NCI-H146 treated with DMSO at 0.1 percent for 48 hours (cell line): ENCODE measurements around the gene LCN15.
"Not testable (repeated sequence)": the region's sequence is repeated elsewhere in the genome, so short reads cannot be mapped to it uniquely, and the experiment has no call there.

ENCODE experiments used
- DNase-seq: peaks from one replicate; lab custom pipeline; 2025; ENCODE audit not compliant: unreplicated experiment; lab: John Stamatoyannopoulos, UW

LCN15 gene

GRCh38 chr9:136764301-136764891 lies at the start of gene LCN15:
Gene LCN15, minus strand, starts transcription at chr9:136764518. Its CDS starts 30 bp downstream, at chr9:136764488.
- DNase-seq, result peak; percentile 82

- no peak for DNase-seq
Measured at GRCh38 chr9:136808806-136809158, 44.5 kb upstream of the LCN15 start.

- DNase-seq, result peak; percentile 0
Measured at GRCh38 chr9:136808075-136808805, 43.9 kb upstream of the LCN15 start.

DNA sequence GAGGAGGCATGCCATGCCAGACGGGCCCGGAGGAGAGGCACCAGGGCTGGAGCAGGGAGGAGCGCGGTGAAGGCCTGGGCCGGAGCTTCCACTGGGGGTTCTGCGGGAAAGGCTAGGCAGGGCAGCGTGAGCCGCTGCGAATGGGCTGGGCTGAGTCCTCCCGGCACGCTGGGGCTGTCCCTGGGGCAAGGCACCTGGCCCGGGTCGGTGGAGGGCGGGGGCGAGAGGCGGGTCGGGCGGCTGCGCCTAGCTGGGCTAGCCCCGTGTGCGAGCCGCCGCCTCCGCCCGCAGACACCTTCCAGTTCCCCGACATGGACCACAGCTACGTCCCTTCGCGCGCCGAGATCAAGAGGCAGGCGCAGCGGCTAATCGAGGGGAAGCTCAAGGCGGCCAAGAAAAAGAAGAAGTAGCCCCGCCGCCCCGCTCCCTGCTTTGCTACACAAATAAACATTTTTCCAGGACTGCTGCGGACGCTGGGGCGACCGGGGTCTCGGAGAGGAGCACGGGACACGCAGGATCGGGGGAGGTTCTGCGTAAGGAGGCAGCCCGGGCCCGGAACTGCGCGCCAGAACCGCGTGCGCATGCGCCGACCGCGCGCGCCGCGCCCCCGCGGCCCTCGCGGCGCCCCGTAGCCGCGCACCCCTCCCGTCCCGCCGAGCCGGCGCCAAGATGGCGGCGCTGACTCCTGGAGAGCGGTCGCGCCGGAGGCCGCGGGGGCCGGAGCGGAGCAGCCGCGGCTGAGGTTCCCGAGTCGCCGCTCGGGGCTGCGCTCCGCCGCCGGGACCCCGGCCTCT lies 43.2 kb upstream of the LCN15 start, which contains the start of gene RABL6:
TSS of gene RABL6 (plus strand) at position 668 of the 794 bp plus-strand sequence. CDS start 249 bp downstream, outside the sequence.
- peak; percentile 10 for DNase-seq

GRCh38 chr9:136806631-136807201 lies 42.4 kb upstream of the LCN15 start:
- DNase-seq, result no peak

- no peak for DNase-seq
Measured at GRCh38 chr9:136806067-136806466, 41.7 kb upstream of the LCN15 start.

- DNase-seq, result no peak
Measured at GRCh38 chr9:136805207-136805740, 41.0 kb upstream of the LCN15 start.

GRCh38 chr9:136804509-136805206 lies 40.3 kb upstream of the LCN15 start:
- DNase-seq, result no peak

GRCh38 chr9:136803551-136804508 lies 39.5 kb upstream of the LCN15 start:
- no peak for DNase-seq

GRCh38 chr9:136803009-136803550 lies 38.8 kb upstream of the LCN15 start:
- DNase-seq, result not testable (repeated sequence)

DNA sequence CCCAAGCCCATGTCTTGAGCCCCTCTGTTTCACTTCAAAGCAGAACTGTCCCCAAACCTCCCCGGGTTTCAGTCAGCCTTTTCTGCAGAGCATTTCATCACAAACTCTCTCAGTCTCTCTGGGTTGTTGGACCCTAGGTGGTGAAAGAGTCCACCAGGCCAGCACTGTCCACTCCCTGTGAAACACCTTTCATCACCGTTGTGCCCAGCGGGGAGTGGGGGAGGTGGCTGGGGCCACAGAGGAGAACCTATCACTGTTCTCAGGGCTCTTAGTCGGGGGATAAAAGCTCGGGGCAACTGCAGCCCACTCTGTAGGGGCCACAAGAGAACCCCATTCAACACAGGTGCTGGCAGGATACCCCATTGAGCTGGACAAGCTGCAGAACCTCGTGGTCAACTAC lies 38.0 kb upstream of the LCN15 start:
- no peak for DNase-seq

DNA sequence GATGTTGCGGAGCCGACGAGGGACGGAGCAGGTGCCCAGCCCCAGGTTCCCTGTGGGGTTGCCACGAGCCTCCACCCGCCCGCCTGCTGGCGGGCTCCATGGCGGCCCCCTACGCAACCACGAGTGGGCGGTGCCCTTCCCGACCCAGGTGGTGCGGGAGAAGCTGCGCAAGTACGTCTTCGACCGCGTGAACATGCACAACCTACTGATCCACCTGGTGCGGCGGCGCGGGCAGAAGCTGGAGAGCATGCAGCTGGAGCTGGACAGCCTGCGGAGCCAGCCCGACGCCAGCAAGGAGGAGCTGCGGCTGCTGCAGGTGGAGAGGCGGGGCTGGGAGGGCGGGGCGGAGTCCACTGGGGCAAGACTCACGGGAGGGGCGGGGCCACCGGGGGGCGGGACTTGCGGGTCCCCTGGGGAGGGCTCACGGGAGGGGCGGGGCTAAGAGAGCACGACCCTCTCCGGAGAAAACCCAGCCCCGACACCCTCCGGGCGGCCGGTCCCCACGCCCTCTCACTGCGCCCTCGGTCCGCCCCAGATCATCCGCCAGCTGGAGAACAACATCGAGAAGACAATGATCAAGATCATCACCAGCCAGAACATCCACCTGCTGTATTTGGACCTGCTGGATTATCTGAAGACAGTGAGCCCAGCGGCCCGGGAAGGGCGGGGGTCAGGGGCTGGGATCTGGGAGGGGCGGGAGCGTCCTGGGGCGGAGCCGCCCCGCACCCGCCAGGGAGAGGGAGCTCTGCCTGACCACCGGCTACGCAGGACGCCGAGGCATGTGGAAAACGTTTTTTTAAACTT lies 35.7 kb upstream of the LCN15 start:
- peak; percentile 86 for DNase-seq

- peak; percentile 59 for DNase-seq
Measured at GRCh38 chr9:136799079-136799853, 34.9 kb upstream of the LCN15 start.

- DNase-seq, result no peak
Measured at GRCh38 chr9:136798708-136799078, 34.4 kb upstream of the LCN15 start.

DNA sequence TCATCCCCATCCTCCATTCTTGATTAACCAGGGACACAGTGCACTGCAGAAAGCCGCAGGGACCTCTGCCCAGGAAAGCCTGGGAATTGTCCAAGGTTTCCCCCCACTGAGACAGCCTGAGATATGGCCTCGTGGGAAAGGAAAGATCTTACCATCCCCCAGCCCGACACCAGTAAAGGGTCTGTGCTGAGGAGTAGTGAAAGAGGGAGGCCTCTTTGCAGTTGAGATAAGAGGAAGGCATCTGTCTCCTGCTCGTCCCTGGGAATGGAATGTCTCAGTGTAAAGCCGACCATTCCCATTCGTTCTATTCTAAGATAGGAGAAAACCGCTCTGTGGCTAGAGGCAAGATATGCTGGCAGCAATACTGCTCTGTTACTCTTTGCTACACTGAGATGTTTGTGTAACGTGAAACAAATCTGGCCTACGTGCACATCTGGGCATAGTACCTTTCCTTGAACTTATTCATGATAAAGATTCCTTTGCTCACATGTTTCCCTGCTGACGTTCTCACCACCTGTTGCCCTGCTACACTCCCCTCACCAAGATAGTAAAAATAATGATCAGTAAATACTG lies 32.5 kb upstream of the LCN15 start:
- DNase-seq, result not testable (repeated sequence)

DNA sequence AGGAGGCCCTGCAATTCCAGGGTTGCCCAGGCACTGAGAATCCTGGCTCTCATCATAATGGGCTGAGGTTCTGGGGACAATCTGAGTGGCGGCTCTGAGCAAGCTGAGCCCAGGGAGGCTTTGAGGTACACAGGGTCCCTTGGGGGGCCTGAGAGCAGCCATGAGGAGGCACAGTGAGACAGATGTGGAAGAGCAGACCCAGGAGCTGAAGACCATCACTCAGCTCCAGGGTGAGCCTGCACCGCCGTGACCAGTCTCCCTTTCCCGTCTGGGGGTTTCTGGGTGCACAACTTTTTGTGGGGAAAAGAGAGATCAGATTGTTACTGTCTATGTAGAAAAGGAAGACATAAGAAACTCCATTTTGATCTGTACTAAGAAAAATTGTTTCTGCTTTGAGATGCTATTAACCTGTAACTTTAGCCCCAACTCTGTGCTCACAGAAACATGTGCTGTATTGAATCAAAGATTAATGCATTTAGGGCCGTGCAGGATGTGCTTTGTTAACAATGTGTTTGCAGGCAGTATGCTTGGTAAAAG lies 32.0 kb upstream of the LCN15 start, which contains the start of gene CCDC183:
TSS of gene CCDC183 (plus strand) at position 101 of the 537 bp plus-strand sequence. CDS start at position 161, 60 bp downstream.
- DNase-seq, result no peak

DNA sequence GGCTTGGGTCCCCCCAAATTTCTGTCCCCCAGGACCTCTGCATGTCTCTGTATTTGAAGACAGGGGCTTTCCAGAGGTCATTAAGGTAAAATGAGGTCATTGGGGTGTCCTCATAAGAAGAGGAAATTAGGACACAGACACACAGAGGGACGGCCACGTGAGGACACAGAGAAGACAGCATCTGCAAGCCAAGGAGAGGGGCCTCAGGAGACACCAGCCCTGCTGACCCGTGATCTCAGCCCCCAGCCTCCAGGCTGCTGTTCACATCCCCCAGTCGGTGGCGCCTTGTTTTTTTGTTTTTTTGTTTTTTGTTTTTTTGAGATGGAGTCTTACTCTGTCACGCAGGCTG lies 30.7 kb upstream of the LCN15 start:
- DNase-seq, result no peak
